Measurements from ENCODE around the gene PEX19.

The PEX19 gene

DNA sequence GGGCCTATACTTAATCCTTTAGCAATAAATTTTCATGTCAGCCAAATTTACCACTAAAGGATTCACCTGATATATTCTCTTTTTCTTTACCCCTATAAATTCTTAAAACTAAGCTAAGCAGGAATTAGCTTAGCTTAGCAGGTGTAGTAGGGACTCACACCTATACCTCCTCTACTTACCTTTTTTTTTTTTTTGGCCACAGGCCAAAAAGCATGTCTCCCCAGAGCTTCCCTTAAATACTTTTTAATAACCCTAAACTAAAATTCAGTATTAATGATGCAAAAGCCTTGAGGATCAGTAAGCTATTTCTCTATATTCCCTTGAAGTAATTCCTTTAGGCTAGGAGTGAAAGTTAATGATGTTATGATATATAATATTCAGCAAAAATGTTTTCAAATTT, 56.5 kb downstream of the PEX19 start:
- TF ChIP-seq POLR2A (IDR thresholded peaks at IDR 0.05; ENCODE audit: low read depth, low read length) (no peak), POLR2AphosphoS5 (IDR thresholded peaks at IDR 0.05; ENCODE audit: low read depth, low read length) (no peak), TAF1 (IDR thresholded peaks at IDR 0.05; ENCODE audit: borderline replicate concordance, low read depth, low read length) (no peak)
- DNase-seq (ENCODE audit: insufficient read length): no peak
- no peak for FAIRE-seq

- no peak for FAIRE-seq
- no peak for DNase-seq (ENCODE audit: insufficient read length)
- TF ChIP-seq TAF1 (IDR thresholded peaks at IDR 0.05; ENCODE audit: borderline replicate concordance, low read depth, low read length) (no peak), POLR2AphosphoS5 (IDR thresholded peaks at IDR 0.05; ENCODE audit: low read depth, low read length) (no peak), POLR2A (IDR thresholded peaks at IDR 0.05; ENCODE audit: low read depth, low read length) (no peak)
Measured at GRCh38 chr1:160227561-160227960, 57.4 kb downstream of the PEX19 start.

GRCh38 chr1:160227034-160227433, 57.9 kb downstream of the PEX19 start:
- DNase-seq (ENCODE audit: insufficient read length): no peak
- TF ChIP-seq TAF1 (IDR thresholded peaks at IDR 0.05; ENCODE audit: borderline replicate concordance, low read depth, low read length) (no peak), POLR2A (IDR thresholded peaks at IDR 0.05; ENCODE audit: low read depth, low read length) (no peak), POLR2AphosphoS5 (IDR thresholded peaks at IDR 0.05; ENCODE audit: low read depth, low read length) (no peak)
- no peak for FAIRE-seq
